Right renal pelvis (tissue), 4 donors: ENCODE measurements around the gene C15orf62. TPM values are rescaled to one million over a fixed set of nuclear protein-coding genes. Genes with fewer than 3 reads are reported as not detected.

Source experiments
- DNase-seq, 4 donors: peaks; one replicate each; pipeline ENCODE4 v3.0.0-alpha.2; 2013; ENCODE audit warnings: low read depth in 4 of 4, low spot score in 3 of 4, missing footprints in 1 of 4
- polyA plus RNA-seq, 4 donors: library from polyadenylated mRNA; unstranded; fragments of 120-200 nt; gene quantifications; one replicate each; pipeline ENCODE4 v1.2.1, GENCODE V29; 2013; ENCODE audit not compliant: insufficient read length in 4 of 4

Gene C15orf62
- polyA plus RNA-seq, 4 donors, result 2.0 to 2.8 (median 2.2) TPM

- DNase-seq, result peak; percentile 93 to 94 (median 94)
These were observed 14.6 kb upstream of the C15orf62 start, which contains the start of gene RMDN3 for GRCh38 chr15:40754883-40755811. Gene RMDN3, minus strand, starts transcription at chr15:40755254. Its CDS starts 471 bp downstream, at chr15:40754783.

GRCh38 chr15:40755812-40756208 is 14.0 kb upstream of the C15orf62 start:
- no peak for DNase-seq

GRCh38 chr15:40756938-40757337 is 12.8 kb upstream of the C15orf62 start:
- no peak for DNase-seq

- no peak for DNase-seq
These were observed 9.8 kb upstream of the C15orf62 start for GRCh38 chr15:40759961-40760360.

- peak in 1 of 4 donors; percentile 65 for DNase-seq
These were observed 6.6 kb upstream of the C15orf62 start for GRCh38 chr15:40762919-40763800.

- peak in 1 of 4 donors; percentile 60 for DNase-seq
These were observed 5.8 kb upstream of the C15orf62 start, which contains the start of gene GCHFR for GRCh38 chr15:40763801-40764628. Gene GCHFR, plus strand, starts transcription at chr15:40764068. Its CDS starts 113 bp downstream, at chr15:40764181.

GRCh38 chr15:40764629-40765103 is 5.1 kb upstream of the C15orf62 start:
- no peak for DNase-seq

GRCh38 chr15:40766194-40766815 is 3.5 kb upstream of the C15orf62 start:
- no peak for DNase-seq

- DNase-seq, result no peak
These were observed 2.6 kb upstream of the C15orf62 start for GRCh38 chr15:40766906-40767837.

- no peak for DNase-seq
These were observed 1.8 kb upstream of the C15orf62 start for GRCh38 chr15:40767838-40768500.

GRCh38 chr15:40768521-40769273 is 1.1 kb upstream of the C15orf62 start:
- no peak for DNase-seq

GRCh38 chr15:40770147-40770721 is 454 bp downstream of the C15orf62 start:
- no peak for DNase-seq

GRCh38 chr15:40771242-40771641 is 1.5 kb downstream of the C15orf62 start:
- no peak for DNase-seq

GRCh38 chr15:40772014-40772413 is 2.2 kb downstream of the C15orf62 start:
- DNase-seq, result no peak

GRCh38 chr15:40773496-40773895 is 3.7 kb downstream of the C15orf62 start:
- no peak for DNase-seq

- no peak for DNase-seq
These were observed 4.1 kb downstream of the C15orf62 start for GRCh38 chr15:40773902-40774301.

GRCh38 chr15:40775007-40775406 is 5.2 kb downstream of the C15orf62 start:
- no peak for DNase-seq
